ENCODE results near the gene ST7L.

ST7L gene

GRCh38 chr1:112618114-112618720 is 724 bp downstream of the ST7L start:
- no peak for DNase-seq (ENCODE audit: low read depth)

- no peak for DNase-seq (ENCODE audit: low read depth)
These were observed 4.4 kb downstream of the ST7L start for GRCh38 chr1:112614460-112615065.

- no peak for DNase-seq (ENCODE audit: low read depth)
These were observed 13.2 kb downstream of the ST7L start for GRCh38 chr1:112605633-112606327.

GRCh38 chr1:112603541-112603940 is 15.4 kb downstream of the ST7L start:
- no peak for DNase-seq (ENCODE audit: low read depth)

- DNase-seq (ENCODE audit: low read depth), result no peak
These were observed 15.9 kb downstream of the ST7L start for GRCh38 chr1:112603012-112603411.

- DNase-seq (ENCODE audit: low read depth), result no peak
These were observed 19.5 kb downstream of the ST7L start for GRCh38 chr1:112599477-112599876.

GRCh38 chr1:112594208-112594876 is 24.6 kb downstream of the ST7L start:
- no peak for DNase-seq (ENCODE audit: low read depth)

GRCh38 chr1:112589766-112590165 is 29.2 kb downstream of the ST7L start:
- DNase-seq (ENCODE audit: low read depth), result no peak

GRCh38 chr1:112583366-112583765 is 35.6 kb downstream of the ST7L start:
- DNase-seq (ENCODE audit: low read depth), result no peak

- DNase-seq (ENCODE audit: low read depth), result no peak
These were observed 37.3 kb downstream of the ST7L start for GRCh38 chr1:112581586-112582192.

GRCh38 chr1:112579801-112580510 is 39.0 kb downstream of the ST7L start:
- DNase-seq (ENCODE audit: low read depth), result no peak

- no peak for DNase-seq (ENCODE audit: low read depth)
These were observed 42.7 kb downstream of the ST7L start for GRCh38 chr1:112576240-112576639.

- no peak for DNase-seq (ENCODE audit: low read depth)
These were observed 43.7 kb downstream of the ST7L start for GRCh38 chr1:112575154-112575804.

- no peak for DNase-seq (ENCODE audit: low read depth)
These were observed 53.1 kb downstream of the ST7L start for GRCh38 chr1:112565800-112566199.

GRCh38 chr1:112564081-112564480 is 54.9 kb downstream of the ST7L start:
- DNase-seq (ENCODE audit: low read depth), result no peak

- DNase-seq (ENCODE audit: low read depth), result no peak
These were observed 55.6 kb downstream of the ST7L start for GRCh38 chr1:112563341-112563740.

GRCh38 chr1:112558634-112559033 is 60.3 kb downstream of the ST7L start:
- DNase-seq (ENCODE audit: low read depth), result no peak

GRCh38 chr1:112557385-112557784 is 61.6 kb downstream of the ST7L start:
- DNase-seq (ENCODE audit: low read depth), result no peak

- DNase-seq (ENCODE audit: low read depth), result no peak
These were observed 64.5 kb downstream of the ST7L start for GRCh38 chr1:112554411-112554810.

- no peak for DNase-seq (ENCODE audit: low read depth)
These were observed 69.4 kb downstream of the ST7L start for GRCh38 chr1:112549590-112549989.

GRCh38 chr1:112548547-112548946 is 70.4 kb downstream of the ST7L start:
- DNase-seq (ENCODE audit: low read depth), result no peak

Data from stimulated activated CD8-positive, alpha-beta memory T cell treated with anti-CD3 and anti-CD28 coated beads, Interleukin-4, amount 100 ng/mL, for 24 hours (primary cell).